K562 (cell line): ENCODE measurements around the gene TMEM108. TPM values are rescaled to one million over a fixed set of nuclear protein-coding genes. Genes with fewer than 3 reads are reported as not detected.

ENCODE experiments used
- ATAC-seq: fragments of 200-7000 bp; cut with Tn5 transposase; 3 replicates; pipeline ENCODE4 v1.9.1; 2020; ENCODE audit warnings: moderate library complexity
- BruUV-seq: library from RNA; stranded (reverse); fragments of 400-500 nt; replicated peaks from 2 replicates; lab custom pipeline; 2021; lab: Mats Ljungman, UMichigan
- CTCF ChIA-PET: fragments of 300-600 bp; formaldehyde crosslinking; extraction: SDS; loops from one replicate; lab custom pipeline; 2021; ENCODE audit warnings: low intra/inter-chr PET ratio; lab: Yijun Ruan, JAX
- POLR2A ChIA-PET: fragments of 300-600, 350-650 bp; sonication (Branson Sonifier 250); formaldehyde crosslinking; extraction: SDS; loops from one replicate; lab custom pipeline; 2021; ENCODE audit warnings: antibody characterized with exemption, inconsistent platforms; lab: Yijun Ruan, JAX
- DNase-seq, 4 experiments: peaks; one replicate each; pipeline versions ENCODE4 v3.0.0 to v3.0.0-alpha.2; 2011 to 2018; ENCODE audit warnings: low spot score in 3 of 4, mixed read lengths in 3 of 4; ENCODE audit errors: extremely low read depth in 1 of 4
- FAIRE-seq: peaks from 2 replicates; lab custom pipeline; 2011; peaks lifted over from hg19 to GRCh38; lab: Jason Lieb, UNC
- H2AFZ ChIP-seq: 2 replicates; pipeline ENCODE4 v1.6.0; 2011; ENCODE audit warnings: low read depth, low read length, control low read depth, inconsistent platforms
- H3K27ac ChIP-seq: fragments of 200-600 bp; 3 replicates; pipeline ENCODE4 v1.8.0; 2011; ENCODE audit warnings: low read depth, mild to moderate bottlenecking, control low read depth, inconsistent platforms, low read length, moderate library complexity, mixed read lengths; ENCODE audit errors: extremely low read depth
- H3K27me3 ChIP-seq, 2 experiments: fragments of 300-600 bp in 1 of 2; 2 replicates in 1 of 2; 3 replicates in 1 of 2; pipeline versions ENCODE4 v1.6.0 to v1.8.0; 2011; ENCODE audit warnings: inconsistent platforms in 2 of 2, low read length in 2 of 2, mild to moderate bottlenecking in 1 of 2, mixed read lengths in 1 of 2, moderate library complexity in 1 of 2; ENCODE audit not compliant: control insufficient read depth in 2 of 2, insufficient read depth in 2 of 2
- H3K36me3 ChIP-seq: fragments of 300-600 bp; 3 replicates; pipeline ENCODE4 v1.8.0; 2011; ENCODE audit warnings: mild to moderate bottlenecking, low read length, inconsistent platforms; ENCODE audit not compliant: control insufficient read depth, insufficient read depth
- H3K4me1 ChIP-seq, 2 experiments: fragments of 200-600 bp in 1 of 2; replicated peaks in 1 of 2; 2 replicates in 1 of 2; 3 replicates in 1 of 2; pipeline versions ENCODE4 v1.5.1 to v1.8.0; 2011; ENCODE audit warnings: inconsistent platforms in 2 of 2, low read length in 2 of 2, mild to moderate bottlenecking in 1 of 2, mixed read lengths in 1 of 2, moderate library complexity in 1 of 2; ENCODE audit not compliant: control insufficient read depth in 2 of 2, insufficient read depth in 2 of 2
- H3K4me2 ChIP-seq: 2 replicates; pipeline ENCODE4 v1.6.1; 2011; ENCODE audit warnings: low read length, control low read depth, inconsistent platforms, mixed read lengths; ENCODE audit not compliant: insufficient read depth
- H3K4me3 ChIP-seq: fragments of 200-600 bp; sonication (generic), shearing (Covaris generic); 2 replicates; pipeline ENCODE4 v1.5.1; 2016; ENCODE audit warnings: control low read depth, inconsistent platforms
- H3K79me2 ChIP-seq: fragments of 200-600 bp; 3 replicates; pipeline ENCODE4 v1.8.0; 2011; ENCODE audit warnings: low read length, inconsistent platforms; ENCODE audit not compliant: control insufficient read depth, insufficient read depth
- H3K9ac ChIP-seq, 2 experiments: 2 replicates each; pipeline versions ENCODE4 v1.6.0 to v1.6.1; 2011; ENCODE audit warnings: low read depth in 2 of 2, low read length in 2 of 2, control low read depth in 1 of 2, inconsistent platforms in 1 of 2, mild to moderate bottlenecking in 1 of 2, mixed read lengths in 1 of 2; ENCODE audit not compliant: insufficient read depth in 1 of 2
- H3K9me1 ChIP-seq: one replicate; pipeline ENCODE4 v1.6.0; 2011; ENCODE audit warnings: inconsistent platforms, mild to moderate bottlenecking, low read length, moderate library complexity; ENCODE audit not compliant: control insufficient read depth, insufficient read depth
- H3K9me3 ChIP-seq: replicated peaks from 2 replicates; pipeline ENCODE4 v1.5.1; 2011; ENCODE audit warnings: low read depth, low read length, inconsistent platforms; ENCODE audit not compliant: control insufficient read depth, insufficient read depth
- H4K20me1 ChIP-seq: replicated peaks from 2 replicates; pipeline ENCODE4 v1.6.1; 2011; ENCODE audit warnings: low read length, inconsistent platforms, mixed read lengths; ENCODE audit not compliant: control insufficient read depth, insufficient read depth
- E2F8 ChIP-seq: fragments of 450-650 bp; IDR thresholded peaks from 2 replicates; pipeline ENCODE4 v1.7.1; 2018; ENCODE audit warnings: mild to moderate bottlenecking, low read depth; ENCODE audit not compliant: partially characterized antibody
- ID3 ChIP-seq, 2 experiments: fragments of 250-450 bp in 1 of 2; fragments of 450-650 bp in 1 of 2; sonication (Bioruptor Pico) in 1 of 2; IDR thresholded peaks; 2 replicates each; pipeline versions ENCODE4 v1.6.1 to v1.8.0; 2016 to 2021; ENCODE audit warnings: mild to moderate bottlenecking in 2 of 2, moderate library complexity in 2 of 2, missing compliant biosample characterization in 1 of 2, missing genetic modification characterization in 1 of 2
- KAT8 ChIP-seq: fragments of 450-650 bp; IDR thresholded peaks from 2 replicates; pipeline ENCODE4 v1.6.1; 2016; ENCODE audit warnings: low read depth, mild to moderate bottlenecking
- RBFOX2 ChIP-seq: fragments of 200-400 bp; formaldehyde crosslinking; IDR thresholded peaks from 2 replicates; pipeline ENCODE4 v1.6.1; 2017; ENCODE audit warnings: low read depth, mild to moderate bottlenecking, low read length, moderate library complexity
- RFX5 ChIP-seq: IDR thresholded peaks from 2 replicates; pipeline ENCODE4 v1.6.1; 2011; ENCODE audit warnings: low read depth, mild to moderate bottlenecking, improper control_type of control experiment, low read length
- TAF15 ChIP-seq: fragments of 200-400 bp; formaldehyde crosslinking; IDR thresholded peaks from 2 replicates; pipeline ENCODE4 v1.6.1; 2017; ENCODE audit warnings: mild to moderate bottlenecking, low read depth, low read length, moderate library complexity
- ZFPM2 ChIP-seq: fragments of 250-450 bp; sonication (Bioruptor Pico); IDR thresholded peaks from 2 replicates; pipeline ENCODE4 v1.5.1; 2022; ENCODE audit warnings: mild to moderate bottlenecking
- ZNF436 ChIP-seq: fragments of 250-450, 450-650 bp; sonication (Bioruptor Pico); formaldehyde crosslinking; IDR thresholded peaks from 2 replicates; pipeline ENCODE4 v1.7.0; 2020; ENCODE audit warnings: mild to moderate bottlenecking
- WGBS: fragments of 100-300 bp; shearing (Covaris generic); methylation state at CpG from one replicate; pipeline ENCODE4 v1.1.6; 2016; ENCODE audit warnings: low coverage, mixed read lengths; ENCODE audit not compliant: insufficient coverage; ENCODE audit errors: missing lambda C conversion rate; 5-methylcytosine and 5-hydroxymethylcytosine counted together
- in situ Hi-C: fragments of 300-500 bp; cut with MboI; formaldehyde crosslinking; loops from 4 replicates; pipeline ENCODE4 v1.15.0; 2018; ENCODE audit warnings: inconsistent platforms, mixed read lengths
- intact Hi-C: fragments of 100-400 bp; cut with micrococcal nuclease; formaldehyde crosslinking; loops from 2 replicates; pipeline ENCODE4 v1.14.2; 2022
- polyA plus RNA-seq, 8 experiments: library from polyadenylated mRNA; depleted of rRNA in 4 of 8; stranded (reverse) in 5 of 8; unstranded in 3 of 8; fragments of >200 nt; fragmentation: Nextera tagmentation in 2 of 8; fragmentation: Illumina TruSeq in 1 of 8; extraction: Ambion mirVana in 2 of 8; extraction: Trizol in 1 of 8; gene quantifications; 2 replicates each; pipeline versions ENCODE4 v1.2.1 to v1.2.3, GENCODE V29; 2011 to 2014; ENCODE audit warnings: inconsistent platforms in 1 of 8, missing spikeins in 1 of 8
- total RNA-seq, 7 experiments: library from RNA; depleted of rRNA in 6 of 7; stranded (reverse); fragments of >200 nt in 6 of 7; fragmentation: Illumina TruSeq in 2 of 7; extraction: Trizol in 2 of 7; gene quantifications; 2 replicates each; pipeline versions ENCODE4 v1.2.1 to v1.2.3, GENCODE V29; 2011 to 2021; ENCODE audit warnings: low replicate concordance in 1 of 7

Gene TMEM108
- total and polyA plus RNA-seq, 9 of the 15 experiments (the other 6 are each of a cell fraction or from before 2014, with no cell fraction given): 0.65 to 11.1 (median 3.4) TPM

- no peak for ATAC-seq
- in situ Hi-C loops: no loop called here
- POLR2A ChIA-PET: no interaction called here
- Histone ChIP-seq H4K20me1 (no peaks in the 10 kb centered on the region), H3K4me1 (no peaks in the 10 kb centered on the region; a peak in 1 of 5 replicates), H3K27ac (no peak overlapping the region), H3K4me2 (no peak overlapping the region), H2AFZ (no peak overlapping the region)
- no peak for TF ChIP-seq ZNF436 (CRISPR knock-in tag)
- no peak for TF ChIP-seq RFX5
- TF ChIP-seq KAT8: no peak
- TF ChIP-seq E2F8: no peak
- TF ChIP-seq ID3 (CRISPR knock-in tag; IDR thresholded peaks at IDR 0.05): no peak
- no peak for TF ChIP-seq ID3 (tag; IDR thresholded peaks at IDR 0.05)
- TF ChIP-seq ZFPM2 (CRISPR knock-in tag): no peak
- TF ChIP-seq RBFOX2: no peak
- no peak for TF ChIP-seq TAF15
- TF ChIP-seq, all 486 proteins: peak for 0
- Histone ChIP-seq H3K9ac (no peak overlapping the region), H3K4me3 (no peak overlapping the region), H3K9me1 (no peaks in the 10 kb centered on the region), H3K27me3 (no peaks in the 10 kb centered on the region), H3K79me2 (no peaks in the 10 kb centered on the region), H3K9me3 (no peaks in the 10 kb centered on the region), H3K36me3 (no peaks in the 10 kb centered on the region)
- CTCF ChIA-PET: no interaction called here
- intact Hi-C loops: no loop called here
- DNase-seq (no peak), FAIRE-seq (no peak)
- no TSS peak for BruUV-seq
- WGBS: 52% methylated on average over 3 of the region's 3 CpGs
Observed at GRCh38 chr3:133018921-133019320, 19.3 kb upstream of the TMEM108 start.
